Left colon (tissue), 2 donors: ENCODE measurements around the gene UNC13B. TPM values are rescaled to one million over a fixed set of nuclear protein-coding genes. Genes with fewer than 3 reads are reported as not detected.

Source experiments
- ATAC-seq: fragments of 200-7000 bp; cut with Tn5 transposase; one replicate; pipeline ENCODE4 v1.9.1; 2020; ENCODE audit warnings: mild to moderate bottlenecking, moderate library complexity
- DNase-seq, 2 donors: peaks; one replicate each; pipeline ENCODE4 v3.0.0-alpha.2; 2020
- intact Hi-C, 2 donors: fragments of 100-400 bp; cut with DNase I in 1 of 2; cut with micrococcal nuclease in 1 of 2; formaldehyde crosslinking; loops; one replicate each; pipeline versions ENCODE4 v1.11.2 to v1.14.0; 2022; cut with DNase I, micrococcal nuclease
- total RNA-seq, 2 donors: library from RNA; stranded (reverse); fragmentation: NEBNext Ultra II Directional; extraction: Animal tissue kit (Norgen Biotek cat#: 25700); gene quantifications; one replicate each; pipeline ENCODE4 v1.2.1, GENCODE V29; 2021
- donor health status: DM: no; HTN: no; CAD: no.
- donor health status: DM: yes; HTN: yes; CAD: no.

UNC13B gene
- total RNA-seq, 2 donors from 2014 or later = 52.3 to 69.4 TPM

- intact Hi-C loops = loop anchor here in 1 of 2 donors (5.0 kb wide), 1 partner anchor 142 kb away; the partner anchor contains the start of gene ATOSB
- peak; percentile 73 to 78 for DNase-seq
- ATAC-seq = peak; percentile 92
Observed at GRCh38 chr9:35258660-35259474, 97.1 kb downstream of the UNC13B start.

DNA sequence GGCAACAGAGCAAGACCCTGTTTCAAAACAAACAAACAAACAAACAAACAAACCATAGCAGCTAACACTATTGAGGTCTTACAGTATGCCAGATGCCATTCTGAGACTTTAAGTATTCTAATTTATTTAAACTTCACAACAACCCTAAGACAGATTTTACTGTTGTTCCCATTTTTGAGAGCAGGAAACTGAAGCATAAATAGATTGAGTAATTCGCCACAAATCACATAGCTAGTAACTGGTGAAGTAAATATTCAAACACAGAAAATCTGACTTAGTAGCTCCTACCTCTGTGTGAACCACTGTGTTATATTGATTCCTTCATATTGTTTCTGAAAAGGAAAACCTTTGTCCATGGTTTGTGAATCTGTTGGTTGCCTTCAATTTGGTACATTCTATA is 98.4 kb downstream of the UNC13B start:
- DNase-seq = no peak
- intact Hi-C loops = loop anchor here in 1 of 2 donors (10.0 kb wide), 1 partner anchor 215 kb away; no protein-coding TSS in a partner anchor
- no peak for ATAC-seq

DNA sequence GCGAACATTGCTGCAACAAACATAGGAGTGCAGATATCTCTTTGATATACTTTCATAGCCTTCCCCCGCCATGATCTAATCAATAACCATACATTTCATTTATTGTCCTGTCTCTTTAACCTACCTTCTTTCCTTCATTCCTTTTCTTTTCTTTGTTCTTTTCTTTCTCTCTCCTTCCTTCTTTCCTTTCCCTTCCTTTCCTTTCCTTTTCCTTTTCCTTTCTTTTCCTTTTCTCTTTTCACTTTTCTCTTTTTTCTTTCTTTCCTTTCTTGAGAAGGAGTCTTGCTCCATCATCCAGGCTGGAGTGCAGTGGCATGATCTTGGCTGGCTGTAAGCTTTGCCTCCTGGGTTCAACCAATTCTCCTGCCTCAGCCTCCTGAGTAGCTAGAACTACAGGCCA is 100.3 kb downstream of the UNC13B start:
- ATAC-seq (no peak), DNase-seq (no peak)
- intact Hi-C loops = loop anchor here in 1 of 2 donors (10.0 kb wide), 1 partner anchor 213 kb away; no protein-coding TSS in a partner anchor

GRCh38 chr9:35267710-35268109 is 105.9 kb downstream of the UNC13B start:
- ATAC-seq = no peak
- DNase-seq = no peak
- intact Hi-C loops = loop anchor here in 1 of 2 donors (10.0 kb wide), 1 partner anchor 207 kb away; no protein-coding TSS in a partner anchor

DNA sequence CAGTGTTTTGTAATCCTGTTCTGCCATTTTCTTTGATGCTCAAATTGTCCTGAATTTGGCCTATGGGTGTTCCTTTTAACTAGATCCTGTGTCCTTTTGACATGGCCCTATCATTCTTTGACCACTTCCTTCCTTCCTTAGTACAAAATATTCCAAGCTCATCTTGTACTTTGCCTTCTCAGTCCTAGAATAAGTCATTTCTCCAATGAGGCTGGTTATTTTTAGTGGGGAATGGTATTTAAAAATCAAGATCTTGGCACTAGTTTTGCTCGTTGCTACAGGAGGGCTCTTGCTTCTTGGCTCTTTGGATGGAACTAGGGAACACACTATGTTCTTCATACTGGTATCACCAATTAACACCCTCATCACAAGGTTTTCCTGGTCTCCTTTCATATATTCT is 108.1 kb downstream of the UNC13B start:
- intact Hi-C loops = loop anchor here in 1 of 2 donors (10.0 kb wide), 1 partner anchor 205 kb away; no protein-coding TSS in a partner anchor
- no peak for ATAC-seq
- DNase-seq = no peak

DNA sequence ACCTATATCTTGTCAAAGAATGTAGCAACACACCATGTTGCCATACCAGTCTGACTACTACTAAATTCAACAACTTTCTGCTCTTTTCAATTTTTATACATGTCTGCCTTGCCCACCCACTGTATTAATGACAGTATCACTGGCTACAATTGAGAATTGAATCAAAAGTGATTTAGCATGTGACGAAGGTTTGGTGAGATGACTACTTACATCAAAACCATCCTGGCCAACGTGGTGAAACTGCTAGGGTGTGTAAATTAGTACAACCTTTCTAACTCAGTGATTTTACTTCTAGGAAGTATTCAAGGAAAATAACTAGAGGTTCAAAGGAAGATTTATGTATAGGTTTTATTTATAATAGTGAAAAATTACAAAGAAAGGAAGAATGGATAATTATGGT is 109.8 kb downstream of the UNC13B start:
- intact Hi-C loops = no loop called here

DNA sequence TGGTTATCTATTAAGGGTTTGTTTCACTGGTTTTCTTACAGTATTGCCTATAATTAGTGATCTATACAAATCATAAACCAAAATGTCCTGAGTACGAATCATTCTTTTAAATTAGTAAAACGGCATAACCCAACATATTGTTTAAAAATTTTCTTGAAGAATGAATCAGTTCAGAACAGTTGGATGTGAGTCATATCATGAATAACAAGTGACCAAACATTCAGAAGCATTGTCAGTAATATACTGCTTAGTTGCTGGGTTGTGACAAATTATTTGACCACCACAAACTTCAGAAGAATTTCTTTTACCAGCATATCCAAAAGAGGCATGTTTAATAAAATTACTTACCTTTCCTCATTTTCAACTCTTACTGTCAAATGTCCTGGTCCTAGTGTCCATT is 111.2 kb downstream of the UNC13B start:
- DNase-seq (no peak), ATAC-seq (no peak)
- intact Hi-C loops = no loop called here

More for the DNA sequence above, 109.8 kb downstream of the UNC13B start:
- no peak for ATAC-seq
- no peak for DNase-seq

DNA sequence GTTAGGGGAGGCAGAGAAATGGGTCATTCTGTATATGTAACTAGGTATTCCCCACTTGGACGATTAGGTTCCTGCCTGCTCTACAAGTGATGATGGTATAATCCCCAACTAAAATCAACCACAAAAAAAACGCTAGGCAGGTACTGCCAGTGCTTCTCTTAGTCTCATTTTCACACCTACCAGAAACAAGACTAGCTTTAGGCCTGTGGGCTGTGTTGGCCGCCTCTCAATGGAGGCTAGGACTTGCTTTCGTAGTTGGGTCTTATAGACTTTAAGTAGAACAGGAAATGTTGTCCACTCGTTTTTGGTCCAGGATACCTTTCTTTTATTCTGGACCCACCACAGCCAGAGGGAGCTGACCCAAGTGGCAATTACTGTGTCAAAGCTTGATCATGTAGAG is 111.8 kb downstream of the UNC13B start:
- DNase-seq (no peak), ATAC-seq (no peak)
- intact Hi-C loops = no loop called here

DNA sequence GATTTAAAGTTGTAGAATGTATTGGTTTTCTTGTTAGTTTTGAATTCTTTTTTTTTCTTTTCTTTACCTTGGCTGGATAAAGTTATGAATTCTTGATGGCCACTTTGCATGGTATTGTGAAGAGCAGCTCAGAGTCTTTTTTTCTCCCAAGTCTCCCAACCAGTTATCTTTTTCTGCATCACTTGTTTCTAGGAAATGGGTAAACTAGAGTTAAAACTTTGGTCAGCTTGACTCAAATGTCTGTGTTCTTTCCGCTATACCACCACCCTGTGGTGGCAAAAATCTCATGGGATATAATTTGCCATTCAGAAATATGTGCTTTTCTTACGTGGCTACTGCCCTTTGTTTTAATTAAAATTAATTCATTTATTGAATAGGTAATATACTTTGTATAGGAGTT is 113.2 kb downstream of the UNC13B start:
- intact Hi-C loops = no loop called here
- DNase-seq (no peak), ATAC-seq (no peak)

- ATAC-seq (no peak), DNase-seq (no peak)
- intact Hi-C loops = no loop called here
Observed at GRCh38 chr9:35277171-35277520, 115.3 kb downstream of the UNC13B start.

GRCh38 chr9:35277628-35278359 is 116.0 kb downstream of the UNC13B start:
- DNase-seq = no peak
- intact Hi-C loops = no loop called here
- ATAC-seq = no peak

DNA sequence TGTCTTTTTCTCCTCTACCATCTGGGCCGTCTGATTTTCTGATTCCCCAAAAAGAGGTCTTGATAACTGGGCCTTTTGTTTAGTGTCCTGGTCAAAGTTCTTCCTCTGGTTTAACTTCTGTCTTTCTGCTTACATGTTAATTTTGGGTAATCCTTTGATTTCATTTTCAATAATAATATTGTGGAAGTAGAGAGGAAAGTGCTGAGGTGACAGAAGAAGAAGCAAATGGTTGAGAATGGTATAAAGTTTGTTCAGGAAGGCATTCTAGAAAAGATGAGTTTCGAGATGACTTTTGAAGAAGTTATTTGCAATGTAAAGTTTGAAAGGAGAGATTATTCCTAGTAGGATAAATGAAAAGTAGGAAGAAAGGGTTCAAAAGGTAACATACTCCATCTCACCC is 118.1 kb downstream of the UNC13B start:
- ATAC-seq = no peak
- DNase-seq = no peak
- intact Hi-C loops = no loop called here

GRCh38 chr9:35280399-35280798 is 118.6 kb downstream of the UNC13B start:
- no peak for ATAC-seq
- intact Hi-C loops = no loop called here

DNA sequence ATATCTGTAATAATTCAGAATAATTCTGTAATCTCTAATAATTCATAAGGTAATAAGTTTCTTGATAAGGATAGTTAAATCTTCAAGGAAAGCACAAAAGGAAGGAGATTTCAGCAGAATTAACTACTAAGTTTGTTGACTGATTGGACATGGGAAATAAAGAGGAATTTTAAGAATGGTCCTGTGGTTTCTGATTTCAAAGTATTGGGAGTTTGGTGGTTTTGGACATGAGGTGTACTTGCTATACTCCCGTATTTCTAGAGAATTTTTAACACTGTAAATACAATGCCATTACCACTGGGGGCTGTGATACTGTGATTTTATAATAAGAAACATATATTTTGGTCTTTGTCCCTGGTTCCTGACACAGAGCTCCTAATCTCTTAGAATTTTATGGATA is 123.9 kb downstream of the UNC13B start:
- DNase-seq (no peak), ATAC-seq (no peak)
- intact Hi-C loops = no loop called here

More at GRCh38 chr9:35280399-35280798, 118.6 kb downstream of the UNC13B start:
- no peak for DNase-seq

DNA sequence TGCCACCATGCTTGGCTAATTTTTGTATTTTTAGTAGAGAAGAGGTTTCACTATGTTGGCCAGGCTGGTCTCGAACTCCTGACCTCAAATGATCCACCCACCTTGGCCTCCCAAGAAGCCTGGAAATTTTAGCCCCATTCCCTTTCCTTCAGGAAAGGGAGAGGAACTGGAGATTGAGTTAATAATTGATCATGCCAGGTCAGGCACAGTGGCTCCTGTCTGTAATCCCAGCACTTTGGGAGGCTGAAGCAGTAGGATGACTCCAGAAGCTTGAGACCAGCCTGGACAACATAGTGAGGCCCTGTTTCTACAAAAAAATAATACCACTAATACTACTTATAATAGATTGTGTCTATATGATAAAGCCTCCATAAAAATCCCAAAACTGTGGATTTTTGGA is 124.6 kb downstream of the UNC13B start:
- intact Hi-C loops = no loop called here
- no peak for DNase-seq
- ATAC-seq = no peak

DNA sequence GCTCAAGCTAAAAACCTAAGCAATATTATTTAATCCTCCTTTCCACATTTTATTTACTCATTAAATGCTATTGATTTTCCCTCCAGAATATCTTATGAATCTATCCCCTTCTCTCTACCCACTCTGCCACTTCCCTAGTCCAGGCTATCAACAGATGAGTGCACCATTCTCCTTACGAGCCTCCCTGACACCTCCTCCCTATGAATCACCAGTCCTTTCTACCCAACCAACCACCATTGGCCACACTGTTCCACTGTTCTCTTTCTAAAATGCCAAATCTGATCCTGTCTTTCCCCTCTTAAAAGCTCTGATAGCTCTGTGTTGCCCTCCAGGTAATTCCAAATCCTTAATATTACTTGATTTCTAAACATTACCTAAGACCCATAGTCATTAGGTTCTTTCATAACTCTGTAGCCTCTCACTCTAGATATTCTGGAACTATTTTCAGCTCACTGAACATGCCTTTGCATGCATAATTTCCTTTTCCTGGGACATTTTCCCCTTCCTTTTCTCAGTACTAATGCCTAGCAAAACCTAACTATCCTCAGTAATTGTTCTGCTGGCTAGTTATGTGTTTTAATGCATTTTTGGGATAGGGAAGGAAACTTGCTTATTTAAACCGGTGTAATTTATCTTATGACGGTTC is 126.3 kb downstream of the UNC13B start:
- DNase-seq = no peak
- intact Hi-C loops = no loop called here
- ATAC-seq = no peak

DNA sequence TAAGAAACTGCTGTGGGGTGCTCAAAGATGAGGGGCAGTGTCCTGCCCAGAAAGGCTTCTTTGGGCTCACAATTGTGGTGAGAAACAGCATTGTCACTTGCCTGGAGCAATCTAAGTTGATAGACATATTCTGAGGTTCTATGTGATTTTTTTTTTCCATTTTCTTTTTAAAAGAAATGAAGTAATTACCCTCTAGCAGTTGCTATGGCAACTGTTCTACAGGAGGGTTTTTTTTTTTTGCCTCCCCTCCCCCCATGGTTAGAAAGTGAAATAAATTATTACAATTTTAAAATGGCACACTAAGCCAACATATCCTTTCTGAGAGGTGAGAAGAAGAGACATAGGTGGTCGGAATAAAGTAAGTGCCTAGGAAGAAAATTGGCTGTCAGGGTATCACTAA is 127.0 kb downstream of the UNC13B start:
- ATAC-seq (no peak), DNase-seq (no peak)
- intact Hi-C loops = no loop called here

- intact Hi-C loops = no loop called here
- ATAC-seq = no peak
- DNase-seq = no peak
Observed at GRCh38 chr9:35293376-35293964, 131.7 kb downstream of the UNC13B start.

GRCh38 chr9:35294066-35294465 is 132.3 kb downstream of the UNC13B start:
- intact Hi-C loops = no loop called here
- ATAC-seq (no peak), DNase-seq (no peak)
